ENCODE data around the gene MED12L.
"Not testable (repeated sequence)": the region's sequence is repeated elsewhere in the genome, so short reads cannot be mapped to it uniquely, and the experiment has no call there.

Gene MED12L

DNA sequence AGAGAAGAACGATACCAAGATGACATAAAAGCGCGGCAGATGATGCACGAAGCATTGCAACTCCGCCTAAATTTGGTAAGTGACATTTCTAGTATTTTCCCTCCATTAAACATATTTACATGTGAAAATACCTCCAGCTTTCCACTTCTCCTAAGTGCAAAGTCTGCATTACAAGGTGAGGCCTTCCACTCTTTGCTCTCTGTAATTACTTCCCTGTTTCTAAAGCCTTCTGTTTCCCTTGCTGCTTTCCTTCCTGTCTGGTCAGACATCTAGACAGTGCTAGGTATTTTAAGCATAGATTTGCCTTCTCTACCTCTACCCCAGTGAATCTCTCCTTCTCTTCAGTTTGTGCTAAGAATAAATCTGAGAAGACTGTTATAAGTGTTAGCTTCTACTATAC, 297.2 kb downstream of the MED12L start:
- DNase-seq (ENCODE audit: low read depth in 2 of 2), result no peak

DNA sequence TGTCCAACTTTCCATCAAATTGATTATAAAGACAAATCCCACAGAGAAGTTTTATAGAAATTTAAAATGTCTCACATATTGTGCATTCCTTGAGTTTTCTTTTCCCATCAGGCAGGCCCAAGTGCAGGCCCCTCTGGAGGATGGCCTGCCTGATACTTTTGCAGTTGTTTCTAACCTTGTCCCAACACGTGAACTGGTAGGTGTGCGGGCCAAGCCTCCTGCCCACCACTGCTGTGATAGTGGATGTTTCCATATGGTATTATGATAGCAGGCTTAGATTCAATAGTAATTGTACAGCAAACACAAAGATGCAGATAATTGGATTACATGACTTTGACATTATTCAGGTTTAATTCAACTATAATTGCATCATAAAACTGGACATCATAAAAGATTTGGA, 297.6 kb downstream of the MED12L start:
- DNase-seq (ENCODE audit: low read depth in 2 of 2), result no peak

DNA sequence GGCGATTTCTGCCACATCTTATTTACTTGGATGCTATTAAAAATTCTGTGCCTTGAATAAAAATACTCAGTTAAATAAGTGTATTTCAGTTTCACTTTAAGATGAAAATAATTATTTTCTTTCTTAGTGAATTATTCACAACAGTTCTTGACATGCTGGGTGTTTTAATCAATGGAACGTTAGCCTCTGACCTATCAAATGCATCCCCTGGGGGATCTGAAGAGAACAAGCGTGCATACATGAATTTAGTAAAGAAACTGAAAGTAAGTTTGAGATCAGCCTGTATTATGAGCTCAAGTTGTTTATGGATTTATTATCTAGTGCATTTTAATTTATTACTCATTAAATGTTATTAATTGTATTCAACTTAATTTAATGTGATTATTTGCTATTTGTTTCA, 298.5 kb downstream of the MED12L start:
- no peak for DNase-seq (ENCODE audit: low read depth in 2 of 2)

GRCh38 chr3:151384741-151385174, 299.3 kb downstream of the MED12L start, which contains the start of gene P2RY12:
TSS of gene P2RY12 (minus strand) at chr3:151384753. CDS start at chr3:151338845, 45,908 bp downstream.
- no peak for DNase-seq (ENCODE audit: low read depth in 2 of 2)

DNA sequence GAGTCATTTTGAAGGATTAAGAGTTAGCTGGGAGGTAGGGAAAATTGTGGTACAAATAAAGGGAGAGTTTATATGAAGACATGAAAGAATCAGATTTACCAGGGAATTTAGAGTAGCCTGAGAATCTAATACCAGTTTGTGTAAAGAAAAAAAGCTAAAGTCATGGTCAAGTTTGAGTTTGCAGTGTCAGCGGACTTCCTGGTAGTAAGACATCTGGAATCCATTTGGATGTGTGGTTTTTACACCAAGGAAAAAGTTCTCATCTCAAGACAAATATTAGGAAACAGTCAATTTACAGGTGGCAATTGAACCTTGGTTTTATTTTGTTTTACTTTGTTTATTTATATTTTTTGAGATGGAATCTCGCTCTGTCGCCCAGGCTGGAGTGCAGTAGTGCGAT, 300.6 kb downstream of the MED12L start:
- DNase-seq (ENCODE audit: low read depth in 2 of 2), result no peak

DNA sequence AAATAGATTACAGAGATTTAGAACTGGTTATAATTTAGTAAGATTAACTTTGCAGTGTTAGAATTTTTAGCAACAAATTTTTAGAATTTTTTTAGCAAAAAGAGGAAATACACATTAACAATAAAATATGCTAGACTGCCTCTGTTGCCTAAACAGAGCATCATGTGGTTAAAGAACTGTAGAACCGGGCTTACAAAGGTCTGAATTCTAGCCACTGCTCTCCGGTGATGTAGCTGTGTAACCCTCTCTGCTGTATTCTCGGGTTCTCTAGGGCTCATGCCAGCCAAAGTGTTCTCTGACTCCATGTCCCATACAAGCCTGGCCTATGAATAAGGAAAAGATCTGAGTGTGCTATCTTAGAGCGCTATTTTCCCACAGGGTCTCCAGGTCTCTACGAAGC, 302.0 kb downstream of the MED12L start:
- DNase-seq (ENCODE audit: low read depth in 2 of 2), result no peak

GRCh38 chr3:151387842-151388241, 302.4 kb downstream of the MED12L start:
- no peak for DNase-seq (ENCODE audit: low read depth in 2 of 2)

- DNase-seq (ENCODE audit: low read depth in 2 of 2), result no peak
Measured at GRCh38 chr3:151391720-151392119, 306.3 kb downstream of the MED12L start.

- DNase-seq (ENCODE audit: low read depth in 2 of 2), result not testable (repeated sequence)
Measured at GRCh38 chr3:151392191-151392590, 306.7 kb downstream of the MED12L start.

DNA sequence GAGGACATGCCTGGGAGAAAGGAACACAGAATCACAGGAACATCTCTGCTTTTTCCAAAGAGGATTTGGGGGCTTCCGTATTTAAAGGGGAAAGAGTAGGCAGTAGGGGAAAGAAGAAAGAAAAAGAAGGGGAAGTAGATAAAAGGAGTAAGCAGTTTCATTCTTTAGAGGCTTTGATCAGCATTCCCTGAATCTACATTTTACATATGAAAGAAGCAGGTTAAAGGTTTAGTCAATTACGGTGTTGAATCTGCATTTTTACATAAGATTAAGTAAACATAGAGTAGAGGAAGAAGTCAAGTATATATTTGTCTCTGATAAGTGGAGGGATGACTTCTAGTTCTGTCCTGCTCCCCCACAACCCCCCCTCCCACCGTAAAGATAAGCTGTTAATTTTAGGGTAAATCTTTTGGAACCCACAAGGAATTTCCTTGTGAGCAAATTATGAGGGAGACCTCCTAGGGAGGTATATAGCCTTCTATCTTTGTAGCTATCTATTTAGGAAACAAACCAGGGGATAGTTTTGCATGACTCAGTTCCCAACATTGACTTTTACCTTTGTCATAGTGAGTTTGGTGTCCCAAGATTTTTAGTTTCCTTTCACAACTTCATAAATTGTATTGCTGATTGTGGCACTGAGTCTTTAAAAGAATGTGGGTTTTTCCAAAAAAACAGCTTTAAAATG, 307.8 kb downstream of the MED12L start:
- no peak for DNase-seq (ENCODE audit: low read depth in 2 of 2)

DNA sequence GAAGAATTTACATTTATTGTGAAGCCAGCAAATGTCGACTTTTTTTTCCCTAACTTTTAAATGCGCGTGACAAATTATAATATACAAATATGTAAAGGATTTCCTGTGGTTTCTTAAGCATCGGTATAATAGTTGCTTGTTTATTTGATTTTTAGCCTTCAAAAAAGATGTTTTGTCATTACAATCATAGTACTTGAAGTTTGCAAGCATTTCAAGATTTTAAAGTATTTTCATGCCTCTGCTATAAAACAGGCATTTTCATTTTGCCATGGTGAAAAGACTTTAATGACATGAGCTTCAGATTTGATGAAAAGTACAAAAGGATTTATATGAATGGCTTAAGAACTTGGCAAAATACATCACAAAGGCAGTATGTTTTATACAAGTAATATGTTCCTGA, 308.5 kb downstream of the MED12L start:
- no peak for DNase-seq (ENCODE audit: low read depth in 2 of 2)

DNA sequence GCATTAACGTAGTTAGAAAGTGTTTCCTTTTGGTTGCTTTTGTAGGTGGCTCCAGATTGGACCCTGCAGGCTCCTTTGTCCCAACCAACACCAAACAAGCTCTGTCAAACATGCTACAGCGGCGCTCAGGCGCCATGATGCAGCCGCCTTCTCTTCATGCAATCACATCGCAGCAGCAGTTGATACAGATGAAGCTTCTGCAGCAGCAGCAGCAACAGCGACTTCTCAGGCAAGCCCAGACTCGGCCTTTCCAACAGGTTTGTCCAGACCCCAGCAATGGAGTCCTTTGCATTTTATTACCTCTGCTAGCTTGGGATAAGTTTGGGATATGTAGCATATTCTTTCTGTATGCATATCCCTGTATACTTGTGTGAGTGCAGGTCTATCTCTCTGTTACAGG, 309.1 kb downstream of the MED12L start:
- no peak for DNase-seq (ENCODE audit: low read depth in 2 of 2)

DNA sequence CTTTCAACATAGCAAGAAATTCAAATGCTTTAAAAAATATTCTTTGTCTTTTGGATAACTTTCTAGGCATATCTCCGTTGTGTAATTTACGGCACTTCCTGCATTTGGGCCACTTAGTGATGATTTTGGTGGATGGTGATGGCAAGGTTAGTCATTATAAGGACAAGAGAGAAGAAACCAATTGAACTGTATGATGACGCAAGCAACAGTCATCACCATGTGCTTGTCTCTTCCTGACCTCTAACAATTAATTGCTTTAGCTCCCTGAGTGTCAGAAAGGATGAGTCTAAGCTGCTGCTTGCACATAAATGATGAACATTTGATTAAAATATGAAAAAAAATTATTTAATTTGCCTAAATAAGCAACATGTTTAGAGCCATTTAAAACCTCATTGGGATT, 310.3 kb downstream of the MED12L start:
- no peak for DNase-seq (ENCODE audit: low read depth in 2 of 2)

- no peak for DNase-seq (ENCODE audit: low read depth in 2 of 2)
Measured at GRCh38 chr3:151398895-151399294, 313.4 kb downstream of the MED12L start.

DNA sequence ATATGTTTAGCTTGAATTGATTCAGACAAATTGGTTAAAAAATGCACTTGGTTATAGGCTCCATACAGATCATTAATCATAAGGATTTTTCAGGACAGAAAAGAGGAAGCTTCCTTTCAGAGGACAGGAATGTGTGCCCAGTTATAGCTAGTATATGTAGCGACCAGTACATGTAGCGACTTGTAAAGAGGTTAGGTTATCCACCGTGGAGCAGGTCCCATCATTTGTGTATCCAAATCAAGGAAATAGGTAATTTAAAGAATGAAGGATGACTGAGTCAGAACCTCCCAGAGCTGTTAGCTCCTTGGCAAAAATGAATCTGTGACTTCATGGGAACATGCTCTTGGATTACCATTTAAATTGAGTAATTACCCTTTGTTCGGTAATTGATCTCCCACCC, 314.9 kb downstream of the MED12L start:
- no peak for DNase-seq (ENCODE audit: low read depth in 2 of 2)

GRCh38 chr3:151402349-151402748, 316.9 kb downstream of the MED12L start:
- no peak for DNase-seq (ENCODE audit: low read depth in 2 of 2)

DNA sequence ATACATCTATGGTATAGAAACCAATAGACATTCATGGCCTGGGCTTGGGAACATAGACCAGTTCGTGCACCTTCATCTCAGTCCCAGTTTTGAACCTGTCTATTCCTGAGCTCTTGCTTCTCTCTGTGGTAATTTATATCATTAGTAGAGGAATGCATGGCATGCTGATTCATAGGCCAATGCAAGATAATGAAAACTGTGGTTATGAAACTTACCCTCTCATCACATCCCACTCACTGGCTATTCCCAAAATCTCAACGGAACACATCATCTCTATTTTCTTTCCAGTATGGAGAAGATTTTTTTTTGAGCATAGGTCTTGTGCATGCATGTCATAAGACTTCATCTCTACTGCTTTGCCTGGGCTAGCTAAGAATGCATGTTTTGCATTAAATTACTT, 317.8 kb downstream of the MED12L start:
- DNase-seq (ENCODE audit: low read depth in 2 of 2), result no peak

GRCh38 chr3:151404316-151404715, 318.9 kb downstream of the MED12L start:
- DNase-seq (ENCODE audit: low read depth in 2 of 2), result no peak

GRCh38 chr3:151407928-151408327, 322.5 kb downstream of the MED12L start:
- DNase-seq (ENCODE audit: low read depth in 2 of 2), result no peak

DNA sequence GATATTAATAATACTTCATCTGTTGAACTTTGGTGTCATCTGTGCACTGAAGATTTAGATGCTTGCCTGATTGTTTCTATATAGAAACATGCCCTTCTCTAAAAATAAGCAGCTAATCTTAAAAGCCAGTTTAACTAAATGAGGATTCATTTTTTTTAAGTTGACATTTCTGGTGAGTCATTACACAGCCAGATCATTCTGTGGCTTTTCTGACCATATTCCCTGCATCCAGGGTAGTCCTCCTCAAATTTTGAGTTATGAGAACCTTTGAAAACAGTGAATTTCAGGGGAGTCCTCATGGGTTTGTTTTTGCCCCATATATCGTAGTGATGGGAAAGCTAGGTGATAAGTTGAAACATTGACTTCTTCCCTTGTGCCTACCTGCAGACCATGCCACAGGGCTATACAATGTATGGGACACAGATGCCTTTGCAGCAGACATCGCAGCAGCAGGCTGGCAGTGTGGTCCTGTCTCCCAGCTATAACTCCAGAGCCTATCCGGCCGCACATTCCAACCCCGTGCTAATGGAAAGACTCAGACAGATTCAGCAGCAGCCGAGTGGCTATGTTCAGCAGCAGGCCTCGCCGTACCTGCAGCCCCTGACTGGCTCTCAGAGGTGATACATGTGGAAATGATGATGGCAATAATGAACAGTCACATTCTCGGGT, 325.6 kb downstream of the MED12L start:
- no peak for DNase-seq (ENCODE audit: low read depth in 2 of 2)

- DNase-seq (ENCODE audit: low read depth in 2 of 2), result no peak
Measured at GRCh38 chr3:151412989-151413388, 327.5 kb downstream of the MED12L start.

- no peak for DNase-seq (ENCODE audit: low read depth in 2 of 2)
Measured at GRCh38 chr3:151415289-151415688, 329.8 kb downstream of the MED12L start.

GRCh38 chr3:151419806-151420205, 334.3 kb downstream of the MED12L start:
- no peak for DNase-seq (ENCODE audit: low read depth in 2 of 2)

GRCh38 chr3:151421938-151422337, 336.5 kb downstream of the MED12L start:
- no peak for DNase-seq (ENCODE audit: low read depth in 2 of 2)
